HCT116 (cell line): Measurements from ENCODE around the gene PROB1. TPM values are rescaled to one million over a fixed set of nuclear protein-coding genes. Genes with fewer than 3 reads are reported as not detected.

Source experiments
- YY1 ChIP-seq: IDR thresholded peaks from 2 replicates; pipeline ENCODE4 v1.6.1; 2011; ENCODE audit warnings: low read length, low read depth, moderate library complexity, mild to moderate bottlenecking; ENCODE audit not compliant: insufficient replicate concordance; ENCODE audit errors: extremely low read depth
- total RNA-seq: library from RNA; stranded (reverse); gene quantifications from one replicate; pipeline ENCODE4 v1.2.1, GENCODE V29; 2021; ENCODE audit not compliant: unreplicated experiment

The PROB1 gene
- total RNA-seq, 1 experiment from 2014 or later: 1.7 TPM

- TF ChIP-seq YY1: no peak
Observed at GRCh38 chr5:139341187-139341688, 53.7 kb downstream of the PROB1 start (continued).

Other genes starting within 250 kb of the PROB1 start
- gene SIL1, start 196.7 kb downstream of the PROB1 start, total RNA-seq: 34.0 TPM
- gene MATR3, start 101.4 kb downstream of the PROB1 start, total RNA-seq: 123 TPM
- gene PAIP2, start 53.2 kb downstream of the PROB1 start, total RNA-seq: 108 TPM
- not detected for gene SLC23A1, start 11.8 kb downstream of the PROB1 start, total RNA-seq
- gene MZB1, start 5.2 kb downstream of the PROB1 start, total RNA-seq: 0.81 TPM
- 3.1 TPM for gene SPATA24, start 9.0 kb upstream of the PROB1 start, total RNA-seq
- gene DNAJC18, start 44.4 kb upstream of the PROB1 start, total RNA-seq: 5.7 TPM
- gene ECSCR, start 67.6 kb upstream of the PROB1 start, total RNA-seq: not detected
- not detected for gene SMIM33, start 75.9 kb upstream of the PROB1 start, total RNA-seq
- 17.7 TPM for gene STING1, start 87.7 kb upstream of the PROB1 start, total RNA-seq
- gene UBE2D2, start 166.2 kb upstream of the PROB1 start, total RNA-seq: 140 TPM